ENCODE results near the gene PGK1. TPM values are rescaled to one million over a fixed set of nuclear protein-coding genes. Genes with fewer than 3 reads are reported as not detected.
A peak's percentile ranks its signal among the peaks of the same experiment; 100 is the strongest.
"Not testable (repeated sequence)": the region's sequence is repeated elsewhere in the genome, so short reads cannot be mapped to it uniquely, and the experiment has no call there.

The PGK1 gene
- total RNA-seq, 2 donors from 2014 or later = 277 to 296 TPM

DNA sequence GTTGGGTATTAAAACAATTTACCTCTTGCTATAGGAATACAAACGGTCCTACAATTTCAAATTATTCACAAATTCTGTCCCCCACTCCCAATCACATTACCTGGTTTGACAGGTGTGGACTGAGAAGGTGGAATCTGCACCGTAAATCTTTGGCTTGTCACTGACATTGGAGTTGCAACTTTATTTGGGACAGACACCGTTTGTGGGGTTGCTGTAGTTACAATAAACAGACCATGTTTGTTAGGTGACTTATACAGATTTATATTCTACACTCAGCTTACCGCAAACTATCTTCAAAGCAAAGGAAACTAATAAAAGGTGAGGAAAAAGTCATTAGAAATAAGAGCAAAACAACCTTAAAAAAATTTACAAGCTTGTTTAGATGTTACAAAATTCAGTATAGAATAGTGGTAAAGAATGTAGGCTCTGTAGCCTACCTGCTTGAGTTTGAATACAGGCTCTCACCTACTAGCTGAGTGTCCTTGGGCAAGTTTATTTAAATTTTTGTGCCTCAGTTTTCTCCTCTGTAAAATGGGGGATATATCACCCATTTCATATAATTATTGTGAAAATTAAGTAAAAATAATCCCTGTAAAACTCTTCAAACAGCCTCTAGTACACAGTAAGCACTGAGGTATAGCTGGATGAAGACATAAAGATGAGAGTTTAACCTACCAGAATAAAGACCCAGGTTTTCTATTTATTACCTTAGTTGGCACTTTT is 29.4 kb downstream of the PGK1 start:
- Histone ChIP-seq H3K9me3 (ENCODE audit: control insufficient read depth, low read length) (no peaks in the 10 kb centered on the region), H3K36me3 (ENCODE audit: control insufficient read depth, insufficient read depth, low read length) (peaks cover 6% of the 10 kb centered on the region), H3K4me3 (ENCODE audit: low read length) (no peak overlapping the region), H3K27me3 (ENCODE audit: control insufficient read depth, insufficient read depth, low read length, poor library complexity, severe bottlenecking) (no peaks in the 10 kb centered on the region), H3K27ac (ENCODE audit: low read depth, low read length) (no peak overlapping the region), H3K4me1 (ENCODE audit: control insufficient read depth, insufficient read depth, low read length) (no peaks in the 10 kb centered on the region), H3K9ac (ENCODE audit: extremely low read depth, low read length, poor library complexity, severe bottlenecking) (no peak overlapping the region)
- Mint-ChIP-seq H3K36me3 (ENCODE audit: low read depth) (peaks cover 18% of the 10 kb centered on the region), H3K27ac (no peak overlapping the region), H3K4me1 (no peaks in the 10 kb centered on the region), H3K4me3 (no peak overlapping the region), H3K9me3 (peaks cover 36% of the 10 kb centered on the region), H3K27me3 (ENCODE audit: insufficient read depth) (no peaks in the 10 kb centered on the region)
- DNase-seq = no peak
- 94% methylated on average over 3 of the region's 4 CpGs; no CpG with 5 or more reads in 1 of the 2 experiments for WGBS, 2 experiments (ENCODE audit: insufficient coverage in 1 of 2, insufficient read length in 1 of 2)
- TF ChIP-seq, protein P1, sequence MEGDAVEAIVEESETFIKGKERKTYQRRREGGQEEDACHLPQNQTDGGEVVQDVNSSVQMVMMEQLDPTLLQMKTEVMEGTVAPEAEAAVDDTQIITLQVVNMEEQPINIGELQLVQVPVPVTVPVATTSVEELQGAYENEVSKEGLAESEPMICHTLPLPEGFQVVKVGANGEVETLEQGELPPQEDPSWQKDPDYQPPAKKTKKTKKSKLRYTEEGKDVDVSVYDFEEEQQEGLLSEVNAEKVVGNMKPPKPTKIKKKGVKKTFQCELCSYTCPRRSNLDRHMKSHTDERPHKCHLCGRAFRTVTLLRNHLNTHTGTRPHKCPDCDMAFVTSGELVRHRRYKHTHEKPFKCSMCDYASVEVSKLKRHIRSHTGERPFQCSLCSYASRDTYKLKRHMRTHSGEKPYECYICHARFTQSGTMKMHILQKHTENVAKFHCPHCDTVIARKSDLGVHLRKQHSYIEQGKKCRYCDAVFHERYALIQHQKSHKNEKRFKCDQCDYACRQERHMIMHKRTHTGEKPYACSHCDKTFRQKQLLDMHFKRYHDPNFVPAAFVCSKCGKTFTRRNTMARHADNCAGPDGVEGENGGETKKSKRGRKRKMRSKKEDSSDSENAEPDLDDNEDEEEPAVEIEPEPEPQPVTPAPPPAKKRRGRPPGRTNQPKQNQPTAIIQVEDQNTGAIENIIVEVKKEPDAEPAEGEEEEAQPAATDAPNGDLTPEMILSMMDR (conservative IDR thresholded peaks at IDR 0.05) = no peak

DNA sequence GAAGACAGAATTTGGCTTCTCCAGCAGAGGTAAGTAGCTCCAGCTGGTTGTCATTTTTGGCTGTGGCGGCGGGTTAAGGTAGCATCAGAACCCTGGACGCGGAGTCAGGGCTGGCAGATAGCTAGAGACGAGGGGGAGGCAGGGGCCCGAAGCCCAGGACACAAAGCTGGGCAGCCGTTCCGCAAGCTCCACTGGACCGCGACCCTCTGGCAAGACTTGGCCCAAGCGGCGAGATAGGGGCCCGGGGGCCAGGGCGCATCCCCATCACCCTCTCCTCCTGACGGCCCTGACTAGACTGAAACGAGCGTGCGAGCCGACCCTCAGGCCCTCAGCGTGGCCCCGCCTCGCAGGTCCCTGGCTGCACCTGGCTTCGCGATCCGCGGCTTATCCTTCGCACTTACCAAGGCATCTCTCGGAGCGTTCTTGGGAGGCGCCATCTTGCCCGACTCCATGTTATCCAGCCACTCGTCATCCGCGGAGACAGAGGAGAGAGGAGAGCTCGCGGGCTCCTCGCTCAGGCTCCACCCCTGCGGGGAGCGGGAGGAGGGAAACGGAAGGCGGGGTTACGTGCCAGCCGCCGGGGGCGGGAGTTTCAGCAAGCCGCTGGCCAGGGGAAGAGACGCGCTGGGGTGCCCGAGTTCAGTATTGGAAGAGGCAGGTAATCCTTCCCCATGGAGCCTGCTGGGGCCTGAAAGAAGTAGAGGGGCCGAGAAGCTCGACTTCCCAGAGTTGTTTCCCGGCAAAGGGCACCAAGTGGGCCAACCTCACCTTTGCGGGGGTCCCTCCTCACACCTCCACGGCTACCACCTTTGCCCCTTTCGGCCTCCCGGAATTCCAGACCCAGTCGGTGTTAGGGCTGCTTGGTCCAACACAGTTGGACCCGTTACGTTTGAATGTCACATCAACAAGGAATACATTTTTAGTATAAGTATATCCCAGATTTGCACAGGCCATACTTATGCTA is 35.4 kb downstream of the PGK1 start, which contains the start of gene TAF9B:
TSS of gene TAF9B (minus strand) at position 491 of the 964 bp plus-strand sequence. CDS start at position 452, 39 bp downstream.
- Mint-ChIP-seq H3K4me1 (no peaks in the 10 kb centered on the region), H3K27me3 (ENCODE audit: insufficient read depth) (no peaks in the 10 kb centered on the region), H3K36me3 (ENCODE audit: low read depth) (peaks cover 14% of the 10 kb centered on the region), H3K9me3 (peaks cover 51% of the 10 kb centered on the region), H3K4me3 (peak within 1 kb of the TSS; percentile 82), H3K27ac (peak within 1 kb of the TSS; percentile 95)
- Histone ChIP-seq H3K9ac (ENCODE audit: extremely low read depth, low read length, poor library complexity, severe bottlenecking) (no peak within 1 kb of the TSS), H3K27ac (ENCODE audit: low read depth, low read length) (no peak within 1 kb of the TSS), H3K36me3 (ENCODE audit: control insufficient read depth, insufficient read depth, low read length) (no peaks in the 10 kb centered on the region), H3K4me3 (ENCODE audit: low read length) (no peak within 1 kb of the TSS), H3K27me3 (ENCODE audit: control insufficient read depth, insufficient read depth, low read length, poor library complexity, severe bottlenecking) (no peaks in the 10 kb centered on the region), H3K4me1 (ENCODE audit: control insufficient read depth, insufficient read depth, low read length) (no peaks in the 10 kb centered on the region), H3K9me3 (ENCODE audit: control insufficient read depth, low read length) (no peaks in the 10 kb centered on the region)
- DNase-seq = peak; percentile 93
- TF ChIP-seq, protein P1 (conservative IDR thresholded peaks at IDR 0.05) = no peak
- 84 to 100% methylated on average over 6 to 59 of the region's 59 CpGs for WGBS, 2 experiments (ENCODE audit: insufficient coverage in 1 of 2, insufficient read length in 1 of 2)

DNA sequence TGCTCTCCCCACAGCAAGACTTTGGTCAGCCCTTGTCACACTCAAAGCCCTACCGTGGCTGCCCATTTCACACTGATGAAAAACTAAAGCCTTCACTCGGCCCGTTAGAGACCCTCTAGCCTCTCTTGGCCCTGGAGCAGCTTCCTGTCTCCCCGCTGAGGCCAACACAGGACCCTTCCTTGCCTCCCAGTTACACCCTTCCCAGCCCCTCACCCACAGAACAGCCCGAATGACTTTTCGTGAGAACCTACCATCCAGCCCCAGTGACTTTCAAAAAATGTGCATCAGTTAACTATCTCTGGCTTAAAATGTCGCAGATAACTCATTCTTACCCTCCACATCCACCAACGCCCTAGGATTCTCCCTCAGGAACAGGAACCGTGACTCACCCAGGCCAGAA is 36.2 kb downstream of the PGK1 start:
- Histone ChIP-seq H3K4me3 (ENCODE audit: low read length) (no peak overlapping the region), H3K36me3 (ENCODE audit: control insufficient read depth, insufficient read depth, low read length) (no peaks in the 10 kb centered on the region), H3K9me3 (ENCODE audit: control insufficient read depth, low read length) (no peaks in the 10 kb centered on the region), H3K27me3 (ENCODE audit: control insufficient read depth, insufficient read depth, low read length, poor library complexity, severe bottlenecking) (no peaks in the 10 kb centered on the region), H3K9ac (ENCODE audit: extremely low read depth, low read length, poor library complexity, severe bottlenecking) (no peak overlapping the region), H3K4me1 (ENCODE audit: control insufficient read depth, insufficient read depth, low read length) (no peaks in the 10 kb centered on the region), H3K27ac (ENCODE audit: low read depth, low read length) (no peak overlapping the region)
- no peaks in the 10 kb centered on the region for H3K4me1 Mint-ChIP-seq
- TF ChIP-seq, protein P1 (conservative IDR thresholded peaks at IDR 0.05) = no peak
- 93% methylated on average over 9 of the region's 9 CpGs; no CpG with 5 or more reads in 1 of the 2 experiments for WGBS, 2 experiments (ENCODE audit: insufficient coverage in 1 of 2, insufficient read length in 1 of 2)
- peaks cover 55% of the 10 kb centered on the region for H3K9me3 Mint-ChIP-seq
- peak overlapping the region; percentile 82 for H3K4me3 Mint-ChIP-seq
- H3K27ac Mint-ChIP-seq = no peak overlapping the region
- peaks cover 13% of the 10 kb centered on the region for H3K36me3 Mint-ChIP-seq (ENCODE audit: low read depth)
- DNase-seq = no peak
- H3K27me3 Mint-ChIP-seq (ENCODE audit: insufficient read depth) = no peaks in the 10 kb centered on the region

DNA sequence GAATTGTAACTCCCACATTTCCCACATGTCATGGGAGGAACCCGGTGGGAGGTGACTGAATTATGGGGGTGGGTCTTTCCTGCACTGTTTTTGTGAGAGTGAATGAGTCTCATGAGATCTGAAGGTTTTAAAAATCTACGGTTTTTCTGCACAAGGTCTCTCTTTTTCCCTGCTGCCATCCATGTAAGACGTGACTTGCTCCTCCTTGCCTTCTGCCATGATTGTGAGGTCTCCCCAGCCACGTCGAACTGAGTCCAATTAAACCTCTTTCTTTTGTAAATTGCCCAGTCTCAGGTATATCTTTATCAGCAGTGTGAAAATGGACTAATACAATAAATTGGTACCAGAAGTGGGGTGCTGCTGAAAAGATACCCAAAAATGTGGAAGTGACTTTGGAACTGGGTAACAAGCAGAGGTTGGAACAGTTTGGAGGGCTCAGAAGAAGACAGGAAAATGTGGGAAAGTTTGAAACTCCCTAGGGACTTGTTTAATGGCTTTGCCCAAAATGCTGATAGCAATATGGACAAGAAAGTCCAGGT is 43.0 kb downstream of the PGK1 start:
- not testable (repeated sequence) for H3K36me3 Mint-ChIP-seq (ENCODE audit: low read depth); DNase-seq; H3K27ac Mint-ChIP-seq; H3K27ac ChIP-seq (ENCODE audit: low read depth, low read length); H3K4me1 ChIP-seq (ENCODE audit: control insufficient read depth, insufficient read depth, low read length); H3K27me3 Mint-ChIP-seq (ENCODE audit: insufficient read depth); H3K27me3 ChIP-seq (ENCODE audit: control insufficient read depth, insufficient read depth, low read length, poor library complexity, severe bottlenecking); H3K36me3 ChIP-seq (ENCODE audit: control insufficient read depth, insufficient read depth, low read length); H3K9ac ChIP-seq (ENCODE audit: extremely low read depth, low read length, poor library complexity, severe bottlenecking); H3K4me3 Mint-ChIP-seq; H3K4me3 ChIP-seq (ENCODE audit: low read length); H3K4me1 Mint-ChIP-seq
- peaks cover 91% of the 10 kb centered on the region for H3K9me3 Mint-ChIP-seq
- WGBS, 2 experiments (ENCODE audit: insufficient coverage in 1 of 2, insufficient read length in 1 of 2) = 88 to 91% methylated on average over 1 to 4 of the region's 5 CpGs
- H3K9me3 ChIP-seq (ENCODE audit: control insufficient read depth, low read length) = peaks cover 18% of the 10 kb centered on the region
